H9 (cell line): ENCODE results near the gene CARD19. TPM values are rescaled to one million over a fixed set of nuclear protein-coding genes. Genes with fewer than 3 reads are reported as not detected.

ENCODE experiments used
- DNase-seq: peaks from one replicate; pipeline ENCODE4 v3.0.0-alpha.2; 2017
- H2AFZ ChIP-seq: one replicate; pipeline ENCODE4 v1.6.1; 2013; ENCODE audit warnings: mild to moderate bottlenecking, low read length, control low read depth, moderate library complexity
- H2AK5ac ChIP-seq: 2 replicates; pipeline ENCODE4 v1.6.1; 2013; ENCODE audit warnings: low read length, control low read depth, mixed read lengths; ENCODE audit not compliant: insufficient read length
- H2BK120ac ChIP-seq: one replicate; pipeline ENCODE4 v1.6.1; 2013; ENCODE audit warnings: low read depth, mild to moderate bottlenecking, low read length, control low read depth, inconsistent platforms; ENCODE audit not compliant: poor library complexity, severe bottlenecking
- H2BK12ac ChIP-seq: 2 replicates; pipeline ENCODE4 v1.6.1; 2013; ENCODE audit warnings: low read length, control low read depth, mixed read lengths, low read depth; ENCODE audit not compliant: insufficient read length
- H2BK15ac ChIP-seq: 2 replicates; pipeline ENCODE4 v1.6.1; 2013; ENCODE audit warnings: low read depth, low read length, control low read depth
- H2BK20ac ChIP-seq: one replicate; pipeline ENCODE4 v1.6.1; 2013; ENCODE audit warnings: low read depth, mild to moderate bottlenecking, low read length, control low read depth, inconsistent platforms; ENCODE audit not compliant: poor library complexity, severe bottlenecking
- H2BK5ac ChIP-seq: 2 replicates; pipeline ENCODE4 v1.6.1; 2013; ENCODE audit warnings: low read length, control low read depth, mixed read lengths; ENCODE audit not compliant: insufficient read length
- H3K14ac ChIP-seq: 2 replicates; pipeline ENCODE4 v1.6.1; 2013; ENCODE audit warnings: low read length, control low read depth; ENCODE audit not compliant: insufficient read depth
- H3K18ac ChIP-seq: 2 replicates; pipeline ENCODE4 v1.6.1; 2013; ENCODE audit warnings: low read depth, mild to moderate bottlenecking, mixed read lengths, low read length, control low read depth; ENCODE audit not compliant: insufficient read length
- H3K23ac ChIP-seq: 2 replicates; pipeline ENCODE4 v1.6.1; 2013; ENCODE audit warnings: low read length, control low read depth, mixed read lengths, low read depth; ENCODE audit not compliant: insufficient read length
- H3K23me2 ChIP-seq: 2 replicates; pipeline ENCODE4 v1.6.1; 2013; ENCODE audit warnings: low read depth, mild to moderate bottlenecking, mixed read lengths, low read length, control low read depth; ENCODE audit not compliant: insufficient read length, poor library complexity, severe bottlenecking
- H3K27ac ChIP-seq: 2 replicates; pipeline ENCODE4 v1.5.1; 2013; ENCODE audit warnings: low read length, control low read depth, mixed read lengths, low read depth; ENCODE audit not compliant: insufficient read length
- H3K27me3 ChIP-seq: 2 replicates; pipeline ENCODE4 v1.6.1; 2013; ENCODE audit warnings: low read length, control low read depth, inconsistent platforms; ENCODE audit not compliant: insufficient read depth
- H3K4ac ChIP-seq: 2 replicates; pipeline ENCODE4 v1.6.1; 2013; ENCODE audit warnings: low read depth, mild to moderate bottlenecking, control low read depth, inconsistent platforms, low read length, moderate library complexity
- H3K4me1 ChIP-seq: 2 replicates; pipeline ENCODE4 v1.6.1; 2013; ENCODE audit warnings: low read length, control low read depth, inconsistent platforms; ENCODE audit not compliant: insufficient read depth
- H3K4me2 ChIP-seq: 2 replicates; pipeline ENCODE4 v1.6.1; 2013; ENCODE audit warnings: low read length, control low read depth, mixed read lengths; ENCODE audit not compliant: insufficient read length, insufficient read depth
- H3K56ac ChIP-seq: 2 replicates; pipeline ENCODE4 v1.6.1; 2013; ENCODE audit warnings: low read depth, mild to moderate bottlenecking, mixed read lengths, low read length, control low read depth; ENCODE audit not compliant: insufficient read length
- H3K79me1 ChIP-seq: 2 replicates; pipeline ENCODE4 v1.6.1; 2013; ENCODE audit warnings: low read depth, mild to moderate bottlenecking, moderate library complexity, low read length, control low read depth, inconsistent platforms; ENCODE audit not compliant: insufficient read depth, poor library complexity, severe bottlenecking
- H3K79me2 ChIP-seq: 2 replicates; pipeline ENCODE4 v1.6.1; 2013; ENCODE audit warnings: low read length, control low read depth, inconsistent platforms; ENCODE audit not compliant: insufficient read depth
- H3K9ac ChIP-seq: 2 replicates; pipeline ENCODE4 v1.6.1; 2013; ENCODE audit warnings: low read length, control low read depth, mixed read lengths; ENCODE audit not compliant: insufficient read length; ENCODE audit errors: extremely low read depth
- H3K9me3 ChIP-seq: one replicate; pipeline ENCODE4 v1.6.1; 2013; ENCODE audit warnings: low read depth, low read length, inconsistent platforms; ENCODE audit not compliant: control insufficient read depth
- H3T11ph ChIP-seq: one replicate; pipeline ENCODE4 v1.6.1; 2013; ENCODE audit warnings: mild to moderate bottlenecking, low read length, control low read depth, inconsistent platforms
- H4K20me1 ChIP-seq: one replicate; pipeline ENCODE4 v1.6.1; 2013; ENCODE audit not compliant: control insufficient read depth, insufficient read length, insufficient read depth
- H4K5ac ChIP-seq: 2 replicates; pipeline ENCODE4 v1.6.1; 2013; ENCODE audit warnings: low read depth, mild to moderate bottlenecking, mixed read lengths, low read length, control low read depth; ENCODE audit not compliant: insufficient read length
- H4K8ac ChIP-seq: replicated peaks from 2 replicates; pipeline ENCODE4 v1.6.1; 2013; ENCODE audit warnings: low read length, control low read depth, mixed read lengths, low read depth; ENCODE audit not compliant: insufficient read length
- H4K91ac ChIP-seq: 2 replicates; pipeline ENCODE4 v1.6.1; 2013; ENCODE audit warnings: low read depth, mild to moderate bottlenecking, moderate library complexity, mixed read lengths, low read length, control low read depth; ENCODE audit not compliant: insufficient read length
- H3K27ac Mint-ChIP-seq, 3 experiments: 2 replicates in 2 of 3; 3 replicates in 1 of 3; pipeline ENCODE4 v1.8.0; 2020 to 2021; ENCODE audit warnings: mixed read lengths in 3 of 3, mild to moderate bottlenecking in 1 of 3, moderate library complexity in 1 of 3
- H3K27me3 Mint-ChIP-seq: 2 replicates; pipeline ENCODE4 v1.8.0; 2021; ENCODE audit warnings: low read depth, mild to moderate bottlenecking, moderate library complexity, mixed read lengths
- H3K36me3 Mint-ChIP-seq, 3 experiments: 2 replicates in 2 of 3; 3 replicates in 1 of 3; pipeline ENCODE4 v1.8.0; 2020 to 2021; ENCODE audit warnings: low read depth in 3 of 3, mixed read lengths in 3 of 3; ENCODE audit not compliant: insufficient read depth in 1 of 3
- H3K4me1 Mint-ChIP-seq, 2 experiments: 2 replicates each; pipeline ENCODE4 v1.8.0; 2020; ENCODE audit warnings: mixed read lengths in 2 of 2
- H3K4me3 Mint-ChIP-seq, 2 experiments: 2 replicates in 1 of 2; 3 replicates in 1 of 2; pipeline ENCODE4 v1.8.0; 2020 to 2021; ENCODE audit warnings: mild to moderate bottlenecking in 2 of 2, mixed read lengths in 2 of 2, moderate library complexity in 1 of 2
- H3K9me3 Mint-ChIP-seq, 2 experiments: 2 replicates in 1 of 2; 3 replicates in 1 of 2; pipeline ENCODE4 v1.8.0; 2020; ENCODE audit warnings: mild to moderate bottlenecking in 2 of 2, mixed read lengths in 2 of 2, moderate library complexity in 1 of 2
- CTCF ChIP-seq: fragments of 200-600 bp; sonication (generic); conservative IDR thresholded peaks from 3 replicates; pipeline ENCODE4 v1.8.0; 2021; ENCODE audit warnings: antibody characterized with exemption, mild to moderate bottlenecking
- WGBS: extraction: QIAGEN DNeasy Blood & Tissue Kit; methylation state at CpG from one replicate; pipeline ENCODE4 v1.1.7; 2013; ENCODE audit warnings: missing lambda C conversion rate, low lambda C conversion rate, mixed read lengths; ENCODE audit not compliant: insufficient read length; ENCODE audit errors: extremely low coverage; 5-methylcytosine and 5-hydroxymethylcytosine counted together
- total RNA-seq: library from RNA; stranded (reverse); gene quantifications from 2 replicates; pipeline ENCODE4 v1.2.1, GENCODE V29; 2021

CARD19 gene
- total RNA-seq, 1 experiment from 2014 or later: 21.4 TPM

- Histone ChIP-seq H3K23me2 (no peaks in the 10 kb centered on the region), H3T11ph (no peak overlapping the region), H3K56ac (no peak overlapping the region), H3K27ac (no peak overlapping the region), H4K8ac (no peak overlapping the region), H3K4ac (no peak overlapping the region), H3K23ac (no peak overlapping the region), H3K18ac (no peak overlapping the region), H3K27me3 (no peaks in the 10 kb centered on the region), H3K79me2 (no peaks in the 10 kb centered on the region), H3K9ac (no peak overlapping the region), H2BK12ac (no peak overlapping the region), H2AFZ (no peak overlapping the region), H4K5ac (no peak overlapping the region), H3K79me1 (no peaks in the 10 kb centered on the region), H4K20me1 (no peaks in the 10 kb centered on the region), H2BK20ac (no peak overlapping the region), H3K4me1 (no peaks in the 10 kb centered on the region), H4K91ac (no peak overlapping the region), H3K9me3 (no peaks in the 10 kb centered on the region), H2AK5ac (no peak overlapping the region), H2BK5ac (no peak overlapping the region), H2BK120ac (no peak overlapping the region), H3K4me2 (peak overlapping the region; percentile 12), H2BK15ac (no peak overlapping the region), H3K14ac (no peak overlapping the region)
- DNase-seq: no peak
- no peak for TF ChIP-seq CTCF
- Mint-ChIP-seq H3K9me3 (no peaks in the 10 kb centered on the region), H3K4me1 (peaks cover 54 to 63% of the 10 kb centered on the region in 2 experiments), H3K27me3 (peaks cover 42% of the 10 kb centered on the region), H3K27ac (peak overlapping the region in 1 of 3 experiments; percentile 86; a peak in 1 of 7 replicates), H3K36me3 (no peaks in the 10 kb centered on the region), H3K4me3 (peak overlapping the region in 1 of 2 experiments; percentile 74; a peak in 3 of 5 replicates)
- WGBS: no CpG with 5 or more reads among the region's 14 CpGs
These were observed 38.2 kb upstream of the CARD19 start for GRCh38 chr9:93057703-93058354.
